H1 (cell line): Measurements from ENCODE around the gene SLC45A1. TPM values are rescaled to one million over a fixed set of nuclear protein-coding genes. Genes with fewer than 3 reads are reported as not detected.

ENCODE experiments used
- CTCF ChIA-PET: fragments of 300-600 bp; sonication (Branson Sonifier 250); formaldehyde crosslinking; loops from one replicate; lab custom pipeline; 2021; ENCODE audit not compliant: partially characterized antibody; lab: Charles Lee
- POLR2A ChIA-PET: fragments of 300-600 bp; sonication (Branson Sonifier 250); formaldehyde crosslinking; loops from one replicate; lab custom pipeline; 2021; ENCODE audit warnings: inconsistent platforms; ENCODE audit not compliant: partially characterized antibody; lab: Charles Lee
- DNase-seq, 2 experiments: peaks; one replicate each; pipeline versions ENCODE4 v3.0.0 to v3.0.0-alpha.2; 2010 to 2022; ENCODE audit warnings: low spot score in 2 of 2, low read depth in 1 of 2, mixed read lengths in 1 of 2
- FAIRE-seq: peaks from 2 replicates; lab custom pipeline; 2011; peaks lifted over from hg19 to GRCh38; lab: Jason Lieb, UNC
- H2AFZ ChIP-seq: 2 replicates; pipeline ENCODE4 v1.8.1; 2012; ENCODE audit warnings: low read length, inconsistent platforms
- H2AK5ac ChIP-seq: 2 replicates; pipeline ENCODE4 v1.6.1; 2013; ENCODE audit warnings: low read depth, low read length
- H2BK120ac ChIP-seq: replicated peaks from 2 replicates; pipeline ENCODE3; 2013; ENCODE audit warnings: low read depth, low read length, inconsistent platforms
- H2BK12ac ChIP-seq: 2 replicates; pipeline ENCODE4 v1.6.1; 2013; ENCODE audit warnings: low read depth, low read length
- H2BK15ac ChIP-seq: 2 replicates; pipeline ENCODE4 v1.6.1; 2013; ENCODE audit warnings: low read length
- H2BK20ac ChIP-seq: 2 replicates; pipeline ENCODE4 v1.6.1; 2013; ENCODE audit warnings: low read length
- H2BK5ac ChIP-seq: 2 replicates; pipeline ENCODE4 v1.6.1; 2013; ENCODE audit warnings: low read depth, low read length
- H3K14ac ChIP-seq: 2 replicates; pipeline ENCODE4 v1.6.1; 2013; ENCODE audit warnings: inconsistent platforms; ENCODE audit not compliant: insufficient read length
- H3K18ac ChIP-seq: 2 replicates; pipeline ENCODE4 v1.6.1; 2013; ENCODE audit warnings: low read length; ENCODE audit errors: extremely low read depth
- H3K23ac ChIP-seq: 2 replicates; pipeline ENCODE4 v1.6.1; 2013; ENCODE audit warnings: inconsistent platforms; ENCODE audit not compliant: insufficient read length
- H3K23me2 ChIP-seq: 2 replicates; pipeline ENCODE4 v1.6.1; 2013; ENCODE audit warnings: low read depth, low read length
- H3K27ac ChIP-seq: 2 replicates; pipeline ENCODE4 v1.6.1; 2011; ENCODE audit warnings: low read depth, low read length, inconsistent platforms
- H3K27me3 ChIP-seq, 4 experiments: replicated peaks in 1 of 4; 1 replicate in 1 of 4; 2 replicates in 3 of 4; pipeline versions ENCODE4 v1.6.1 to v1.8.1; 2011 to 2013; ENCODE audit warnings: low read length in 3 of 4, mild to moderate bottlenecking in 3 of 4, inconsistent platforms in 2 of 4, mixed read lengths in 2 of 4, moderate library complexity in 1 of 4; ENCODE audit not compliant: control insufficient read depth in 3 of 4, insufficient read depth in 3 of 4; ENCODE audit errors: extremely low read depth in 1 of 4
- H3K36me3 ChIP-seq, 4 experiments: 2 replicates each; pipeline versions ENCODE4 v1.6.1 to v1.8.1; 2011 to 2013; ENCODE audit warnings: mild to moderate bottlenecking in 4 of 4, low read length in 3 of 4, moderate library complexity in 2 of 4, control low read depth in 1 of 4, inconsistent platforms in 1 of 4; ENCODE audit not compliant: insufficient read depth in 4 of 4, control insufficient read depth in 2 of 4
- H3K4ac ChIP-seq: replicated peaks from 2 replicates; pipeline ENCODE3; 2013; ENCODE audit warnings: low read length, low read depth, mixed read lengths, inconsistent platforms; ENCODE audit not compliant: insufficient read length
- H3K4me1 ChIP-seq, 4 experiments: replicated peaks in 1 of 4; 1 replicate in 1 of 4; 2 replicates in 3 of 4; pipeline versions ENCODE4 v1.6.1 to v1.8.1; 2011 to 2013; ENCODE audit warnings: low read length in 3 of 4, inconsistent platforms in 2 of 4, mixed read lengths in 1 of 4; ENCODE audit not compliant: insufficient read depth in 4 of 4, control insufficient read depth in 3 of 4
- H3K4me2 ChIP-seq, 2 experiments: 2 replicates each; pipeline versions ENCODE4 v1.6.1 to v1.8.1; 2011 to 2013; ENCODE audit warnings: low read depth in 2 of 2, low read length in 2 of 2, control low read depth in 1 of 2, inconsistent platforms in 1 of 2, mild to moderate bottlenecking in 1 of 2; ENCODE audit not compliant: insufficient read depth in 1 of 2
- H3K4me3 ChIP-seq, 4 experiments: fragments of 200-600, 300-600 bp in 1 of 4; sonication (generic), shearing (Covaris generic), sonication (Bioruptor Twin) in 1 of 4; 2 replicates each; pipeline versions ENCODE4 v1.5.1 to v1.8.1; 2011 to 2016; ENCODE audit warnings: low read length in 4 of 4, low read depth in 3 of 4, control low read depth in 2 of 4, inconsistent platforms in 2 of 4, mild to moderate bottlenecking in 2 of 4, mixed read lengths in 1 of 4, moderate library complexity in 1 of 4; ENCODE audit not compliant: insufficient read depth in 2 of 4; ENCODE audit errors: extremely low read depth in 1 of 4
- H3K56ac ChIP-seq: replicated peaks from 2 replicates; pipeline ENCODE3; 2013; ENCODE audit warnings: low read depth, mild to moderate bottlenecking, mixed read lengths, low read length, inconsistent platforms; ENCODE audit not compliant: insufficient read length
- H3K79me1 ChIP-seq: 2 replicates; pipeline ENCODE4 v1.6.1; 2013; ENCODE audit warnings: low read depth, low read length, control low read depth
- H3K79me2 ChIP-seq, 2 experiments: 2 replicates each; pipeline versions ENCODE4 v1.6.1 to v1.8.1; 2012 to 2013; ENCODE audit warnings: low read length in 2 of 2, mild to moderate bottlenecking in 2 of 2, inconsistent platforms in 1 of 2; ENCODE audit not compliant: insufficient read depth in 2 of 2, control insufficient read depth in 1 of 2
- H3K9ac ChIP-seq, 4 experiments: replicated peaks in 1 of 4; 1 replicate in 1 of 4; 2 replicates in 3 of 4; pipeline versions ENCODE4 v1.6.1 to v1.8.1; 2011 to 2013; ENCODE audit warnings: low read depth in 3 of 4, low read length in 3 of 4, control low read depth in 2 of 4, mild to moderate bottlenecking in 2 of 4, moderate library complexity in 2 of 4, inconsistent platforms in 1 of 4; ENCODE audit errors: extremely low read depth in 1 of 4
- H3K9me3 ChIP-seq, 2 experiments: 2 replicates each; pipeline versions ENCODE4 v1.6.1 to v1.8.1; 2012 to 2013; ENCODE audit warnings: mild to moderate bottlenecking in 2 of 2, moderate library complexity in 2 of 2, control low read depth in 1 of 2, inconsistent platforms in 1 of 2, low read depth in 1 of 2, low read length in 1 of 2, mixed read lengths in 1 of 2; ENCODE audit not compliant: insufficient read depth in 2 of 2
- H4K20me1 ChIP-seq, 2 experiments: replicated peaks in 1 of 2; 2 replicates each; pipeline versions ENCODE3 to v1.8.1; 2011 to 2013; ENCODE audit warnings: inconsistent platforms in 2 of 2, low read length in 2 of 2, mild to moderate bottlenecking in 1 of 2; ENCODE audit not compliant: insufficient read depth in 2 of 2, control insufficient read depth in 1 of 2
- H4K5ac ChIP-seq: 2 replicates; pipeline ENCODE4 v1.6.1; 2013; ENCODE audit warnings: low read length, low read depth, mixed read lengths, inconsistent platforms; ENCODE audit not compliant: insufficient read length
- H4K8ac ChIP-seq: 2 replicates; pipeline ENCODE4 v1.8.0; 2013; ENCODE audit warnings: mild to moderate bottlenecking, moderate library complexity, low read length, inconsistent platforms; ENCODE audit not compliant: insufficient read depth; ENCODE audit errors: extremely low read depth
- H4K91ac ChIP-seq: replicated peaks from 2 replicates; pipeline ENCODE3; 2013; ENCODE audit warnings: low read length, mixed read lengths, inconsistent platforms; ENCODE audit not compliant: insufficient read length
- ATF3 ChIP-seq: IDR thresholded peaks from 2 replicates; pipeline ENCODE4 v1.6.1; 2011; ENCODE audit warnings: low read depth, mild to moderate bottlenecking, low read length; ENCODE audit not compliant: insufficient read depth
- BCL11A ChIP-seq, 2 experiments: IDR thresholded peaks; one replicate each; pipeline ENCODE4 v1.6.1; 2011; ENCODE audit warnings: low read depth in 2 of 2, low read length in 2 of 2, mild to moderate bottlenecking in 2 of 2
- BRCA1 ChIP-seq: IDR thresholded peaks from 2 replicates; pipeline ENCODE4 v1.6.1; 2012; ENCODE audit warnings: low read depth, low read length, improper control_type of control experiment
- CBX8 ChIP-seq: fragments of 300-800, 300-1000 bp; sonication (generic); IDR thresholded peaks from 2 replicates; pipeline ENCODE4 v1.7.1; 2016; ENCODE audit warnings: low read depth, low read length, borderline replicate concordance
- CREB1 ChIP-seq: IDR thresholded peaks from 2 replicates; pipeline ENCODE4 v1.6.1; 2012; ENCODE audit warnings: inconsistent platforms
- GABPA ChIP-seq: IDR thresholded peaks from 2 replicates; pipeline ENCODE4 v1.6.1; 2011; ENCODE audit warnings: mild to moderate bottlenecking, low read length, moderate library complexity, borderline replicate concordance; ENCODE audit not compliant: insufficient read depth
- GTF2F1 ChIP-seq: IDR thresholded peaks from 2 replicates; pipeline ENCODE4 v1.6.1; 2012; ENCODE audit warnings: low read depth, low read length, improper control_type of control experiment, borderline replicate concordance
- KDM1A ChIP-seq: fragments of 200-600, 300-600 bp; sonication (generic); IDR thresholded peaks from 2 replicates; pipeline ENCODE4 v1.7.1; 2016; ENCODE audit warnings: mild to moderate bottlenecking, low read length, borderline replicate concordance
- KDM4A ChIP-seq: IDR thresholded peaks from one replicate; pipeline ENCODE4 v1.7.1; 2012; ENCODE audit warnings: low read depth, mild to moderate bottlenecking, moderate library complexity, low read length, inconsistent platforms; ENCODE audit not compliant: severe bottlenecking
- KDM5A ChIP-seq: fragments of 200-600 bp; IDR thresholded peaks from 2 replicates; pipeline ENCODE4 v1.7.1; 2012; ENCODE audit warnings: mild to moderate bottlenecking, low read length, inconsistent platforms, mixed read lengths
- POLR2A ChIP-seq, 2 experiments: IDR thresholded peaks; 1 replicate in 1 of 2; 2 replicates in 1 of 2; pipeline ENCODE4 v1.6.1; 2011; ENCODE audit warnings: low read depth in 2 of 2, low read length in 2 of 2, mild to moderate bottlenecking in 2 of 2; ENCODE audit errors: control extremely low read depth in 1 of 2
- SIN3A ChIP-seq, 2 experiments: IDR thresholded peaks in 1 of 2; conservative IDR thresholded peaks in 1 of 2; 2 replicates each; pipeline ENCODE4 v1.6.1; 2011 to 2012; ENCODE audit warnings: low read length in 2 of 2, improper control_type of control experiment in 1 of 2, low read depth in 1 of 2, mild to moderate bottlenecking in 1 of 2
- SP1 ChIP-seq: IDR thresholded peaks from 2 replicates; pipeline ENCODE4 v1.6.1; 2011; ENCODE audit warnings: low read depth, low read length
- TAF1 ChIP-seq: IDR thresholded peaks from 2 replicates; pipeline ENCODE4 v1.6.1; 2011; ENCODE audit warnings: mild to moderate bottlenecking, low read depth, low read length
- WGBS, 2 experiments: shearing (Covaris generic) in 1 of 2; methylation state at CpG; one replicate each; pipeline versions ENCODE4 v1.1.6 to v1.1.7; 2013 to 2015; ENCODE audit warnings: low lambda C conversion rate in 2 of 2, mixed read lengths in 2 of 2, inconsistent platforms in 1 of 2, low coverage in 1 of 2, missing lambda C conversion rate in 1 of 2; ENCODE audit not compliant: insufficient replicate concordance in 2 of 2, insufficient coverage in 1 of 2, insufficient read length in 1 of 2; ENCODE audit errors: extremely low coverage in 1 of 2, missing lambda C conversion rate in 1 of 2; 5-methylcytosine and 5-hydroxymethylcytosine counted together
- polyA plus RNA-seq, 7 experiments: library from polyadenylated mRNA; depleted of rRNA in 3 of 7; stranded (reverse) in 5 of 7; unstranded in 2 of 7; fragments of >200 nt in 5 of 7; fragments of 200-250 nt in 2 of 7; gene quantifications; 1 replicate in 5 of 7; 2 replicates in 1 of 7; 4 replicates in 1 of 7; pipeline versions ENCODE4 v1.2.1 to v1.2.3, GENCODE V29; 2011 to 2013; ENCODE audit warnings: missing spikeins in 2 of 7, mixed read lengths in 2 of 7
- total RNA-seq: library from RNA; stranded (reverse); fragmentation: NEBNext Ultra II Directional; extraction: Animal tissue kit (Norgen Biotek cat#: 25700); gene quantifications from 2 replicates; pipeline ENCODE4 v1.2.1, GENCODE V29; 2021

Gene SLC45A1
- total and polyA plus RNA-seq, 2 of the 8 experiments (the other 6 are each of a cell fraction or from before 2014, with no cell fraction given), result 1.0 to 1.7 TPM

GRCh38 chr1:8390707-8391106 is 72.8 kb downstream of the SLC45A1 start:
- Histone ChIP-seq H4K91ac (no peak overlapping the region), H2BK20ac (no peak overlapping the region), H2BK12ac (no peak overlapping the region), H4K8ac (no peak overlapping the region), H3K23ac (no peak overlapping the region), H3K18ac (no peak overlapping the region), H2AFZ (no peak overlapping the region), H2BK120ac (no peak overlapping the region), H3K56ac (no peak overlapping the region), H3K4me3 (no peak overlapping the region), H4K20me1 (peaks cover 3 to 20% of the 10 kb centered on the region in 2 experiments), H3K23me2 (no peaks in the 10 kb centered on the region; the same call in 1 of the 2 replicates), H3K79me2 (peaks cover 7 to 82% of the 10 kb centered on the region in 2 experiments), H3K4me1 (peaks cover 0 to 7% (median 3%) of the 10 kb centered on the region in 4 experiments; a peak in 4 of 7 replicates), H3K9ac (no peak overlapping the region), H3K14ac (no peak overlapping the region), H3K9me3 (no peaks in the 10 kb centered on the region), H3K36me3 (peaks cover 0 to 4% (median 2%) of the 10 kb centered on the region in 4 experiments; a peak in 1 of 8 replicates), H3K27me3 (no peaks in the 10 kb centered on the region), H3K4me2 (no peak overlapping the region), H4K5ac (no peak overlapping the region), H3K27ac (no peak overlapping the region), H3K79me1 (peaks cover 13% of the 10 kb centered on the region; the same call in 1 of the 2 replicates), H3K4ac (no peak overlapping the region), H2BK5ac (0 out of 2 replicates have a peak overlapping the region, but pooled peaks have one; percentile 18), H2BK15ac (no peak overlapping the region), H2AK5ac (no peak overlapping the region)
- CTCF ChIA-PET, result interaction anchor here (0.7 to 1.1 kb wide), 2 partner anchors 18 to 45 kb away, joined by 3 to 5 read pairs; no protein-coding TSS in a partner anchor
- FAIRE-seq, result no peak
- DNase-seq, result no peak
- 88% methylated on average over 4 of the region's 4 CpGs; no CpG with 5 or more reads in 1 of the 2 experiments for WGBS, 2 experiments
- POLR2A ChIA-PET, result interaction anchor here (0.8 to 1.1 kb wide), 2 partner anchors 17 to 20 kb away, joined by 3 read pairs; no protein-coding TSS in a partner anchor
- TF ChIP-seq KDM4A, result no peak
- no peak for TF ChIP-seq TAF1
- TF ChIP-seq ATF3, result no peak
- TF ChIP-seq SIN3A (conservative IDR thresholded peaks at IDR 0.05 in 1 of 2, IDR thresholded peaks at IDR 0.05 in 1 of 2; ENCODE audit: low read depth in 1 of 2, low read length in 2 of 2), result no peak
- TF ChIP-seq CREB1, result no peak
- no peak for TF ChIP-seq GABPA
- no peak for TF ChIP-seq GTF2F1
- no peak for TF ChIP-seq KDM1A
- no peak for TF ChIP-seq BRCA1
- no peak for TF ChIP-seq KDM5A
- TF ChIP-seq BCL11A (IDR thresholded peaks at IDR 0.05; ENCODE audit: low read depth in 2 of 2, low read length in 2 of 2), result no peak
- no peak for TF ChIP-seq POLR2A (IDR thresholded peaks at IDR 0.05; ENCODE audit: control extremely low read depth in 1 of 2, low read depth in 2 of 2, low read length in 2 of 2)
- no peak for TF ChIP-seq CBX8
- TF ChIP-seq SP1, result no peak
